Measurements from ENCODE around the gene SLC26A3.

DNA sequence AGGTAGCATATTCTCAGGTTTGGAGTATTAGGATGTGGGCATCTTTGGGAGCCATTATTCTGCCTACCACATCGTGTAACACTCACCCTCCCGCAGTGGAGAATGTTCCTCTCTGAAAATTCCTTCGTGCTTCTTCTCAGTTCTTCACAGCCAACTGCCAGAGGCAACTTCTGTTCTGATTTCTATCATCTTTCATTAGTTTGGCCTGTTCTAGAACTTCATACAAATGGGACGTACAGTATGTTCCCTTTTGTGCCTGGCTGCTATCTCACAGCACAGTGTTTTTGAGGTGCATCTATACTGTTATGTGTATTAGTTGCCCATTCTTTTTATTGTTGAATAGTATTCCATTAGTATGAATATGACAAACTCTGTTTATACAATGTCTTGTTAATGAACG lies 8.9 kb upstream of the SLC26A3 start:
- TF ChIP-seq, protein P1, sequence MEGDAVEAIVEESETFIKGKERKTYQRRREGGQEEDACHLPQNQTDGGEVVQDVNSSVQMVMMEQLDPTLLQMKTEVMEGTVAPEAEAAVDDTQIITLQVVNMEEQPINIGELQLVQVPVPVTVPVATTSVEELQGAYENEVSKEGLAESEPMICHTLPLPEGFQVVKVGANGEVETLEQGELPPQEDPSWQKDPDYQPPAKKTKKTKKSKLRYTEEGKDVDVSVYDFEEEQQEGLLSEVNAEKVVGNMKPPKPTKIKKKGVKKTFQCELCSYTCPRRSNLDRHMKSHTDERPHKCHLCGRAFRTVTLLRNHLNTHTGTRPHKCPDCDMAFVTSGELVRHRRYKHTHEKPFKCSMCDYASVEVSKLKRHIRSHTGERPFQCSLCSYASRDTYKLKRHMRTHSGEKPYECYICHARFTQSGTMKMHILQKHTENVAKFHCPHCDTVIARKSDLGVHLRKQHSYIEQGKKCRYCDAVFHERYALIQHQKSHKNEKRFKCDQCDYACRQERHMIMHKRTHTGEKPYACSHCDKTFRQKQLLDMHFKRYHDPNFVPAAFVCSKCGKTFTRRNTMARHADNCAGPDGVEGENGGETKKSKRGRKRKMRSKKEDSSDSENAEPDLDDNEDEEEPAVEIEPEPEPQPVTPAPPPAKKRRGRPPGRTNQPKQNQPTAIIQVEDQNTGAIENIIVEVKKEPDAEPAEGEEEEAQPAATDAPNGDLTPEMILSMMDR (IDR thresholded peaks at IDR 0.05): no peak
- TF ChIP-seq POLR2A (IDR thresholded peaks at IDR 0.05): no peak

Data from uterus (tissue), 2 donors.